Right ventricle myocardium superior (tissue), 1 donor: ENCODE data around the gene ATG4A. TPM values are rescaled to one million over a fixed set of nuclear protein-coding genes. Genes with fewer than 3 reads are reported as not detected.

Experiments used
- ATAC-seq: fragments of 200-7000 bp; cut with Tn5 transposase; one replicate; pipeline ENCODE4 v1.9.1; 2020; ENCODE audit warnings: mild to moderate bottlenecking; ENCODE audit not compliant: poor library complexity
- DNase-seq: peaks from one replicate; pipeline ENCODE4 v3.0.0-alpha.2; 2020
- intact Hi-C: fragments of 100-400 bp; cut with DNase I; formaldehyde crosslinking; loops from one replicate; pipeline ENCODE4 v1.11.2; 2022
- total RNA-seq: library from RNA; stranded (reverse); fragmentation: NEBNext Ultra II Directional; extraction: Animal tissue kit (Norgen Biotek cat#: 25700); gene quantifications from one replicate; pipeline ENCODE4 v1.2.1, GENCODE V29; 2021
- donor health status: DM: no; HTN: yes; CAD: no; lungs with severe emphysema.

Gene ATG4A
- total RNA-seq, 1 donor from 2014 or later = 18.0 TPM

GRCh38 chrX:108162265-108162664 is 70.7 kb downstream of the ATG4A start:
- DNase-seq (no peak), ATAC-seq (no peak)
- intact Hi-C loops = no loop called here

GRCh38 chrX:108163333-108164082 is 71.9 kb downstream of the ATG4A start:
- no peak for ATAC-seq
- DNase-seq = no peak
- intact Hi-C loops = no loop called here

GRCh38 chrX:108165383-108166111 is 74.0 kb downstream of the ATG4A start:
- intact Hi-C loops = no loop called here
- ATAC-seq (no peak), DNase-seq (no peak)

GRCh38 chrX:108167211-108167872 is 75.8 kb downstream of the ATG4A start:
- intact Hi-C loops = no loop called here
- DNase-seq (no peak), ATAC-seq (no peak)

GRCh38 chrX:108168961-108169740 is 77.6 kb downstream of the ATG4A start:
- intact Hi-C loops = no loop called here
- ATAC-seq (no peak), DNase-seq (no peak)

GRCh38 chrX:108169768-108170167 is 78.2 kb downstream of the ATG4A start:
- DNase-seq = no peak
- intact Hi-C loops = no loop called here

GRCh38 chrX:108171671-108172070 is 80.1 kb downstream of the ATG4A start:
- ATAC-seq (no peak), DNase-seq (no peak)
- intact Hi-C loops = no loop called here

More at GRCh38 chrX:108169768-108170167, 78.2 kb downstream of the ATG4A start:
- no peak for ATAC-seq

- ATAC-seq (no peak), DNase-seq (no peak)
- intact Hi-C loops = no loop called here
These were observed 82.3 kb downstream of the ATG4A start for GRCh38 chrX:108173874-108174273.

- DNase-seq (no peak), ATAC-seq (no peak)
- intact Hi-C loops = no loop called here
These were observed 86.0 kb downstream of the ATG4A start for GRCh38 chrX:108177351-108178142.

- no peak for DNase-seq
- no peak for ATAC-seq
- intact Hi-C loops = no loop called here
These were observed 86.5 kb downstream of the ATG4A start for GRCh38 chrX:108178143-108178498.

- DNase-seq (no peak), ATAC-seq (no peak)
- intact Hi-C loops = no loop called here
These were observed 95.2 kb downstream of the ATG4A start for GRCh38 chrX:108186811-108187210.

- DNase-seq = no peak
- no peak for ATAC-seq
- intact Hi-C loops = no loop called here
These were observed 106.8 kb downstream of the ATG4A start for GRCh38 chrX:108198420-108198819.

GRCh38 chrX:108199041-108199440 is 107.5 kb downstream of the ATG4A start:
- intact Hi-C loops = no loop called here

GRCh38 chrX:108199691-108200090 is 108.1 kb downstream of the ATG4A start:
- ATAC-seq = no peak
- intact Hi-C loops = no loop called here
- no peak for DNase-seq

More at GRCh38 chrX:108199041-108199440, 107.5 kb downstream of the ATG4A start:
- DNase-seq (no peak), ATAC-seq (no peak)

GRCh38 chrX:108203540-108203939 is 112.0 kb downstream of the ATG4A start:
- intact Hi-C loops = no loop called here
- no peak for ATAC-seq
- no peak for DNase-seq
